Epithelial cell of proximal tubule (primary cell): ENCODE results near the gene ADGRB3. TPM values are rescaled to one million over a fixed set of nuclear protein-coding genes. Genes with fewer than 3 reads are reported as not detected.

ENCODE experiments used
- DNase-seq: peaks from one replicate; pipeline ENCODE4 v3.0.0-alpha.2; 2011; ENCODE audit warnings: low read depth
- H3K4me3 ChIP-seq: 2 replicates; pipeline ENCODE4 v1.5.1; 2011; ENCODE audit warnings: low read depth, mild to moderate bottlenecking, low read length
- CTCF ChIP-seq: conservative IDR thresholded peaks from 2 replicates; pipeline ENCODE4 v1.5.1; 2012; ENCODE audit warnings: low read depth, mild to moderate bottlenecking, low read length
- total RNA-seq: library from RNA; depleted of rRNA; stranded (reverse); fragments of >200 nt; gene quantifications from 2 replicates; pipeline ENCODE4 v1.2.3, GENCODE V29; 2015

Gene ADGRB3
- total RNA-seq, 1 donor from 2014 or later: 4.7 TPM

GRCh38 chr6:68695838-68696237, 60.8 kb downstream of the ADGRB3 start:
- no peak overlapping the region for H3K4me3 ChIP-seq
- TF ChIP-seq CTCF: no peak
- no peak for DNase-seq

- no peak for TF ChIP-seq CTCF
- DNase-seq: no peak
- no peak overlapping the region for H3K4me3 ChIP-seq
These were observed 62.3 kb downstream of the ADGRB3 start for GRCh38 chr6:68697394-68697793.

- TF ChIP-seq CTCF: no peak
- H3K4me3 ChIP-seq: no peak overlapping the region
- DNase-seq: no peak
These were observed 66.1 kb downstream of the ADGRB3 start for GRCh38 chr6:68701159-68701558.

GRCh38 chr6:68704485-68704884, 69.4 kb downstream of the ADGRB3 start:
- no peak for DNase-seq
- no peak for TF ChIP-seq CTCF
- no peak overlapping the region for H3K4me3 ChIP-seq

- no peak for TF ChIP-seq CTCF
- DNase-seq: no peak
- H3K4me3 ChIP-seq: no peak overlapping the region
These were observed 74.0 kb downstream of the ADGRB3 start for GRCh38 chr6:68709091-68709490.

GRCh38 chr6:68709882-68710281, 74.8 kb downstream of the ADGRB3 start:
- DNase-seq: no peak
- H3K4me3 ChIP-seq: no peak overlapping the region
- no peak for TF ChIP-seq CTCF

- TF ChIP-seq CTCF: no peak
- no peak for DNase-seq
- no peak overlapping the region for H3K4me3 ChIP-seq
These were observed 75.4 kb downstream of the ADGRB3 start for GRCh38 chr6:68710496-68710895.
